GM23248 (cell line): Measurements from ENCODE around the gene GPC3. TPM values are rescaled to one million over a fixed set of nuclear protein-coding genes. Genes with fewer than 3 reads are reported as not detected.

Experiments
- DNase-seq: peaks from one replicate; pipeline ENCODE4 v3.0.0-alpha.2; 2015
- H2AFZ ChIP-seq: fragments of 200-600 bp; sonication (generic); 2 replicates; pipeline ENCODE4 v1.6.1; 2016; ENCODE audit warnings: antibody characterized with exemption
- H3F3A ChIP-seq: fragments of 200-600 bp; sonication (generic); 2 replicates; pipeline ENCODE4 v1.6.1; 2016; ENCODE audit warnings: mild to moderate bottlenecking, antibody characterized with exemption, mixed run types; ENCODE audit not compliant: insufficient read depth
- H3K27ac ChIP-seq: fragments of 200-600 bp; sonication (generic); 2 replicates; pipeline ENCODE4 v1.5.1; 2016; ENCODE audit warnings: mild to moderate bottlenecking
- H3K27me3 ChIP-seq: fragments of 200-600 bp; sonication (generic); replicated peaks from 2 replicates; pipeline ENCODE4 v1.6.1; 2016; ENCODE audit warnings: mild to moderate bottlenecking; ENCODE audit not compliant: insufficient read depth
- H3K36me3 ChIP-seq: fragments of 200-600 bp; sonication (generic); 2 replicates; pipeline ENCODE4 v1.6.1; 2016; ENCODE audit warnings: low read depth, mild to moderate bottlenecking
- H3K4me1 ChIP-seq: fragments of 200-600 bp; sonication (generic); 2 replicates; pipeline ENCODE4 v1.6.1; 2016; ENCODE audit warnings: mild to moderate bottlenecking; ENCODE audit not compliant: insufficient read depth
- H3K4me2 ChIP-seq: fragments of 200-600 bp; sonication (generic); one replicate; pipeline ENCODE4 v1.6.1; 2016; ENCODE audit warnings: mild to moderate bottlenecking; ENCODE audit not compliant: unreplicated experiment
- H3K4me3 ChIP-seq: fragments of 200-600 bp; sonication (generic); 2 replicates; pipeline ENCODE4 v1.5.1; 2016; ENCODE audit warnings: mild to moderate bottlenecking
- H3K79me2 ChIP-seq: fragments of 200-600 bp; sonication (generic); 2 replicates; pipeline ENCODE4 v1.6.1; 2016; ENCODE audit warnings: mild to moderate bottlenecking; ENCODE audit not compliant: insufficient read depth
- H3K9ac ChIP-seq: fragments of 200-600 bp; sonication (generic); 2 replicates; pipeline ENCODE4 v1.6.1; 2016; ENCODE audit warnings: mild to moderate bottlenecking
- H3K9me2 ChIP-seq: fragments of 200-600 bp; sonication (generic); 2 replicates; pipeline ENCODE4 v1.6.1; 2016; ENCODE audit warnings: mixed run types, mild to moderate bottlenecking, moderate library complexity; ENCODE audit not compliant: insufficient read depth
- H3K9me3 ChIP-seq: fragments of 200-600 bp; sonication (generic); one replicate; pipeline ENCODE4 v1.6.1; 2017; ENCODE audit warnings: low read depth
- H4K20me1 ChIP-seq: fragments of 200-600 bp; sonication (generic); 2 replicates; pipeline ENCODE4 v1.6.0; 2016; ENCODE audit not compliant: insufficient read depth
- EZH2 ChIP-seq: fragments of 200-600 bp; sonication (generic); IDR thresholded peaks from 2 replicates; pipeline ENCODE4 v1.6.1; 2018; ENCODE audit warnings: antibody characterized with exemption, mild to moderate bottlenecking; ENCODE audit not compliant: insufficient read depth, poor library complexity, severe bottlenecking
- EZH2phosphoT487 ChIP-seq: fragments of 200-600 bp; sonication (generic); IDR thresholded peaks from 2 replicates; pipeline ENCODE4 v1.6.1; 2018; ENCODE audit warnings: antibody characterized with exemption, moderate library complexity, mild to moderate bottlenecking, low read depth; ENCODE audit not compliant: insufficient read depth
- WGBS, 2 experiments: methylation state at CpG; one replicate each; pipeline ENCODE4 v1.1.6; 2015 to 2017; ENCODE audit warnings: low lambda C conversion rate in 2 of 2, low coverage in 1 of 2; ENCODE audit errors: missing lambda C conversion rate in 2 of 2; 5-methylcytosine and 5-hydroxymethylcytosine counted together
- in situ Hi-C: fragments of 300-500 bp; cut with MboI; formaldehyde crosslinking; loops from 2 replicates; pipeline ENCODE4 v1.15.0; 2020
- polyA plus RNA-seq: library from polyadenylated mRNA; unstranded; fragments of >200 nt; fragmentation: Nextera tagmentation; extraction: Ambion mirVana; gene quantifications from 2 replicates; pipeline ENCODE4 v1.2.1, GENCODE V29; 2016
- total RNA-seq: library from RNA; depleted of rRNA; stranded (reverse); fragments of >200 nt; shearing (Covaris generic); gene quantifications from 2 replicates; pipeline ENCODE4 v1.2.3, GENCODE V29; 2014

GPC3 gene
- total and polyA plus RNA-seq, 2 experiments from 2014 or later = not detected

- no peaks in the 10 kb centered on the region for H3K36me3 ChIP-seq
- H3K27me3 ChIP-seq = no peaks in the 10 kb centered on the region
- no peaks in the 10 kb centered on the region for H3K9me2 ChIP-seq
- in situ Hi-C loops = no loop called here
- H3K9ac ChIP-seq = no peak overlapping the region
- no peak for TF ChIP-seq EZH2
- no peak overlapping the region for H3K4me3 ChIP-seq
- WGBS, 2 experiments = 62 to 67% methylated on average over 4 of the region's 4 CpGs
- no peaks in the 10 kb centered on the region for H3K79me2 ChIP-seq
- H4K20me1 ChIP-seq = no peaks in the 10 kb centered on the region
- no peaks in the 10 kb centered on the region for H3F3A ChIP-seq
- no peaks in the 10 kb centered on the region for H3K4me1 ChIP-seq
- no peak overlapping the region for H3K4me2 ChIP-seq
- no peak overlapping the region for H2AFZ ChIP-seq
- no peaks in the 10 kb centered on the region for H3K9me3 ChIP-seq
- no peak for DNase-seq
- no peak overlapping the region for H3K27ac ChIP-seq
These were observed 447.2 kb downstream of the GPC3 start for GRCh38 chrX:133538148-133538547.

DNA sequence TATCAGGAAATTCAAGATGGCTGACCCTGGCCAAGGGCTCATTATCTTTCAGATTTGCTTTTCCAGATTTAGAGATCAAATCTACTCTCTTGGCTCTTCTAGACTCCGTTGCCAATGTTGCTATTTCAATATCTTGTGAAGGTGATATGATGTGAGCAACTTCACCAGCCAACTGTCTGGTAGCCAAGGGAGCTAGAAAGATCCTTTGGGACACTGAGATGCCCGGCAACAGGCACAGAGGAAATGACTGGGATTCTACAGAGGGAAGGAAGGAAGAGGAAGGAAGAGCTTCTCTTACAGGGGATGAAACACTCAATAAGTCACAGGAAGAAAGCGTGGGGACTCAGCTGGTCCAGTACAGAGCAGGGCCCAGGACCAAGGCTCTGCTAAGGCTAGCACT, 448.3 kb downstream of the GPC3 start:
- 65 to 72% methylated on average over 3 of the region's 3 CpGs for WGBS, 2 experiments
- no peaks in the 10 kb centered on the region for H3K9me3 ChIP-seq

GRCh38 chrX:133535066-133535465, 450.3 kb downstream of the GPC3 start:
- no peak for DNase-seq
- no peak overlapping the region for H3K9ac ChIP-seq
- 23 to 27% methylated on average over 2 of the region's 2 CpGs for WGBS, 2 experiments
- no peaks in the 10 kb centered on the region for H3F3A ChIP-seq
- H2AFZ ChIP-seq = no peak overlapping the region
- no peaks in the 10 kb centered on the region for H3K27me3 ChIP-seq
- no peak for TF ChIP-seq EZH2
- TF ChIP-seq EZH2phosphoT487 = no peak
- no peak overlapping the region for H3K4me2 ChIP-seq
- no peaks in the 10 kb centered on the region for H3K79me2 ChIP-seq
- H3K36me3 ChIP-seq = no peaks in the 10 kb centered on the region
- no peak overlapping the region for H3K27ac ChIP-seq
- no peaks in the 10 kb centered on the region for H4K20me1 ChIP-seq
- H3K9me2 ChIP-seq = no peaks in the 10 kb centered on the region
- in situ Hi-C loops = no loop called here
- no peaks in the 10 kb centered on the region for H3K4me1 ChIP-seq
- no peaks in the 10 kb centered on the region for H3K9me3 ChIP-seq
- no peak overlapping the region for H3K4me3 ChIP-seq

More for the DNA sequence above, 448.3 kb downstream of the GPC3 start:
- H3K9ac ChIP-seq = no peak overlapping the region
- H3F3A ChIP-seq = no peaks in the 10 kb centered on the region
- H3K27ac ChIP-seq = no peak overlapping the region
- DNase-seq = no peak
- no peaks in the 10 kb centered on the region for H3K27me3 ChIP-seq
- no peak overlapping the region for H2AFZ ChIP-seq
- in situ Hi-C loops = no loop called here
- no peaks in the 10 kb centered on the region for H3K79me2 ChIP-seq
- no peaks in the 10 kb centered on the region for H3K4me1 ChIP-seq
- TF ChIP-seq EZH2phosphoT487 (no peak), EZH2 (no peak)
- H3K36me3 ChIP-seq = no peaks in the 10 kb centered on the region
- H4K20me1 ChIP-seq = no peaks in the 10 kb centered on the region
- H3K9me2 ChIP-seq = no peaks in the 10 kb centered on the region
- H3K4me3 ChIP-seq = no peak overlapping the region
- H3K4me2 ChIP-seq = no peak overlapping the region

DNA sequence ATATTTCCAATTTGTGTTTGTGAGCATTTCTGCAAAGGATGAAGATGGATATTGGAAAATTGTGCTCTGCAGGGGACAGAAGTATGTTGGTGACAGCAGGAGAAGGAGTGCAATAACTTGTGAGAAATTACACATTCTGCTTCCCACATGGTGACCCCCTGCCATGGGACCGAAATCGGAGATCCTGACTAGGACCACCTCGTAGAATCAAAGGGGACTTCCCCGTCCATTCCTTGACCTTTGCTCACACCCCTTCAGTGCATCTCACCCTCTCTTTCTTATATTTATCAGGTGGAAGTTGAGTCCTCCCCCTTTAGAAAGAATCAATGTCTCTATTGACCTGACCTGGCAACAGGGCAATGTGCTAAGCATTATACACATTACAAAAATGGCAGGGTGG, 451.2 kb downstream of the GPC3 start:
- Histone ChIP-seq H3F3A (no peaks in the 10 kb centered on the region), H3K9me2 (no peaks in the 10 kb centered on the region), H3K27me3 (no peaks in the 10 kb centered on the region), H3K9ac (no peak overlapping the region), H3K4me2 (no peak overlapping the region), H3K27ac (no peak overlapping the region), H3K36me3 (no peaks in the 10 kb centered on the region), H3K79me2 (no peaks in the 10 kb centered on the region), H3K4me3 (no peak overlapping the region), H3K4me1 (no peaks in the 10 kb centered on the region), H3K9me3 (no peaks in the 10 kb centered on the region), H2AFZ (no peak overlapping the region), H4K20me1 (no peaks in the 10 kb centered on the region)
- 54 to 67% methylated on average over 4 of the region's 4 CpGs for WGBS, 2 experiments
- in situ Hi-C loops = no loop called here
- TF ChIP-seq EZH2 (no peak), EZH2phosphoT487 (no peak)
- DNase-seq = no peak

DNA sequence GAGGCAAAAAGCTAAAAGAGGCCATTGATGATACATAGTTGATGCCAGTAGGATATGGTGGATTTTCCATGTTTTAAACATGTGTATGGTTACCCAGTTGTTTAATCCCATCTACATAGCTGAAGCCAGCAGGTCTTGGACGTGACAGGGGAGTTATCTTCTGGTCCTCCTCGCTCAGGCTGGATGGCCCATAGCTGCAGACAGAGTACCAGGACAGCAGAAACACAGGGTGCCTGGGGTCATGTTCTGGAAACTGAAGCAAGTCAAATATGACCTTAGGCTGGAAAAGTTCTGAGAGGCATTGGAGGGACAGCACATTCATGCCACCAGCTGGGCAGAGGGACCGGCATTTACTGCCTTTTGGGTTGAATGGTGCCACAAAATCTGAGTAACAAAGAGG, 452.1 kb downstream of the GPC3 start:
- 71 to 72% methylated on average over 3 of the region's 3 CpGs for WGBS, 2 experiments
- H3F3A ChIP-seq = no peaks in the 10 kb centered on the region
- H3K9me3 ChIP-seq = no peaks in the 10 kb centered on the region
- no peaks in the 10 kb centered on the region for H3K9me2 ChIP-seq
- H3K36me3 ChIP-seq = no peaks in the 10 kb centered on the region
- in situ Hi-C loops = no loop called here
- H3K4me3 ChIP-seq = no peak overlapping the region
- no peak overlapping the region for H3K27ac ChIP-seq
- no peak overlapping the region for H2AFZ ChIP-seq
- DNase-seq = no peak
- H3K4me1 ChIP-seq = no peaks in the 10 kb centered on the region
- H3K79me2 ChIP-seq = no peaks in the 10 kb centered on the region
- H3K9ac ChIP-seq = no peak overlapping the region
- H3K27me3 ChIP-seq = no peaks in the 10 kb centered on the region
- H3K4me2 ChIP-seq = no peak overlapping the region
- TF ChIP-seq EZH2phosphoT487 (no peak), EZH2 (no peak)
- no peaks in the 10 kb centered on the region for H4K20me1 ChIP-seq
